ENCODE data around the gene HHIPL2.

DNA sequence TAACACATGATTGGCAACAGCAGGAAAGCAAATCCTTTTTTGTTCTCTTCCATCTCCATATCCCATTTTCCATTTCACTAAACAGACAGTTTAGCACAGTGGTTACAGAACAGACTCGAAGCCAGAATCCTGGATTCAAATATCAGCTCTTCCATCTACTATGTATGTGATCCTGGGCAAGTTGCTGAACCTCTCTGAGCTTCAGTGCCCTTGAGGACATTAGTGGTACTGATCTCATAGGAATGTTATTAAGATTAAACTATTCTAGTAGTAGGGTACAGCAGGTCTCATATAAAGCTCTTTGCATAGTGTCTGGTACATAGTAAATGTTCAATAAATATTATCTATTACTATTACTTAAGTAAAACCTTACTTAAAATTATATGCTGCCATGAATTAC is 13.8 kb upstream of the HHIPL2 start:
- TF ChIP-seq ZNF565 (CRISPR knock-in tag; conservative IDR thresholded peaks at IDR 0.05; ENCODE audit: low read depth) (no peak), CSDC2 (CRISPR knock-in tag; IDR thresholded peaks at IDR 0.05) (no peak), ZFP30 (CRISPR knock-in tag; IDR thresholded peaks at IDR 0.05) (no peak), ZNF8 (CRISPR knock-in tag; IDR thresholded peaks at IDR 0.05) (no peak), TOX (CRISPR knock-in tag; IDR thresholded peaks at IDR 0.05; ENCODE audit: borderline replicate concordance) (no peak), ZFP3 (CRISPR knock-in tag; IDR thresholded peaks at IDR 0.05) (no peak), ZC3H10 (CRISPR knock-in tag; IDR thresholded peaks at IDR 0.05) (no peak)
- TF ChIP-seq, protein P1, sequence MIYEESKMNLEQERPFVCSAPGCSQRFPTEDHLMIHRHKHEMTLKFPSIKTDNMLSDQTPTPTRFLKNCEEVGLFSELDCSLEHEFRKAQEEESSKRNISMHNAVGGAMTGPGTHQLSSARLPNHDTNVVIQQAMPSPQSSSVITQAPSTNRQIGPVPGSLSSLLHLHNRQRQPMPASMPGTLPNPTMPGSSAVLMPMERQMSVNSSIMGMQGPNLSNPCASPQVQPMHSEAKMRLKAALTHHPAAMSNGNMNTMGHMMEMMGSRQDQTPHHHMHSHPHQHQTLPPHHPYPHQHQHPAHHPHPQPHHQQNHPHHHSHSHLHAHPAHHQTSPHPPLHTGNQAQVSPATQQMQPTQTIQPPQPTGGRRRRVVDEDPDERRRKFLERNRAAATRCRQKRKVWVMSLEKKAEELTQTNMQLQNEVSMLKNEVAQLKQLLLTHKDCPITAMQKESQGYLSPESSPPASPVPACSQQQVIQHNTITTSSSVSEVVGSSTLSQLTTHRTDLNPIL (CRISPR knock-in tag; IDR thresholded peaks at IDR 0.05; ENCODE audit: low read depth): no peak
- TF ChIP-seq, protein P2, sequence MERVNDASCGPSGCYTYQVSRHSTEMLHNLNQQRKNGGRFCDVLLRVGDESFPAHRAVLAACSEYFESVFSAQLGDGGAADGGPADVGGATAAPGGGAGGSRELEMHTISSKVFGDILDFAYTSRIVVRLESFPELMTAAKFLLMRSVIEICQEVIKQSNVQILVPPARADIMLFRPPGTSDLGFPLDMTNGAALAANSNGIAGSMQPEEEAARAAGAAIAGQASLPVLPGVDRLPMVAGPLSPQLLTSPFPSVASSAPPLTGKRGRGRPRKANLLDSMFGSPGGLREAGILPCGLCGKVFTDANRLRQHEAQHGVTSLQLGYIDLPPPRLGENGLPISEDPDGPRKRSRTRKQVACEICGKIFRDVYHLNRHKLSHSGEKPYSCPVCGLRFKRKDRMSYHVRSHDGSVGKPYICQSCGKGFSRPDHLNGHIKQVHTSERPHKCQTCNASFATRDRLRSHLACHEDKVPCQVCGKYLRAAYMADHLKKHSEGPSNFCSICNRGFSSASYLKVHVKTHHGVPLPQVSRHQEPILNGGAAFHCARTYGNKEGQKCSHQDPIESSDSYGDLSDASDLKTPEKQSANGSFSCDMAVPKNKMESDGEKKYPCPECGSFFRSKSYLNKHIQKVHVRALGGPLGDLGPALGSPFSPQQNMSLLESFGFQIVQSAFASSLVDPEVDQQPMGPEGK (CRISPR knock-in tag; IDR thresholded peaks at IDR 0.05; ENCODE audit: borderline replicate concordance): no peak
- TF ChIP-seq, protein P3, sequence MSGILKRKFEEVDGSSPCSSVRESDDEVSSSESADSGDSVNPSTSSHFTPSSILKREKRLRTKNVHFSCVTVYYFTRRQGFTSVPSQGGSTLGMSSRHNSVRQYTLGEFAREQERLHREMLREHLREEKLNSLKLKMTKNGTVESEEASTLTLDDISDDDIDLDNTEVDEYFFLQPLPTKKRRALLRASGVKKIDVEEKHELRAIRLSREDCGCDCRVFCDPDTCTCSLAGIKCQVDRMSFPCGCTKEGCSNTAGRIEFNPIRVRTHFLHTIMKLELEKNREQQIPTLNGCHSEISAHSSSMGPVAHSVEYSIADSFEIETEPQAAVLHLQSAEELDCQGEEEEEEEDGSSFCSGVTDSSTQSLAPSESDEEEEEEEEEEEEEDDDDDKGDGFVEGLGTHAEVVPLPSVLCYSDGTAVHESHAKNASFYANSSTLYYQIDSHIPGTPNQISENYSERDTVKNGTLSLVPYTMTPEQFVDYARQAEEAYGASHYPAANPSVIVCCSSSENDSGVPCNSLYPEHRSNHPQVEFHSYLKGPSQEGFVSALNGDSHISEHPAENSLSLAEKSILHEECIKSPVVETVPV (CRISPR knock-in tag; IDR thresholded peaks at IDR 0.05): no peak

Data from SK-N-SH treated with all-trans-retinoic acid at 6 μM for 48 hours (cell line).